Transverse colon (tissue), 4 donors: ENCODE results near the gene UBE2U.

Experiments used
- CTCF ChIP-seq, 5 experiments: fragments of 200-600 bp in 3 of 5; fragments of 450-650 bp in 2 of 5; sonication (generic) in 3 of 5; IDR thresholded peaks; 1 replicate in 2 of 5; 2 replicates in 3 of 5; pipeline ENCODE4 v1.5.1; 2016 to 2017; ENCODE audit warnings: antibody characterized with exemption in 5 of 5, inconsistent platforms in 3 of 5, mild to moderate bottlenecking in 2 of 5, moderate library complexity in 1 of 5
- POLR2AphosphoS5 ChIP-seq, 3 donors: sonication (generic); formaldehyde crosslinking; IDR thresholded peaks; one replicate each; pipeline ENCODE4 v1.6.1; 2016; ENCODE audit warnings: antibody characterized with exemption in 3 of 3

DNA sequence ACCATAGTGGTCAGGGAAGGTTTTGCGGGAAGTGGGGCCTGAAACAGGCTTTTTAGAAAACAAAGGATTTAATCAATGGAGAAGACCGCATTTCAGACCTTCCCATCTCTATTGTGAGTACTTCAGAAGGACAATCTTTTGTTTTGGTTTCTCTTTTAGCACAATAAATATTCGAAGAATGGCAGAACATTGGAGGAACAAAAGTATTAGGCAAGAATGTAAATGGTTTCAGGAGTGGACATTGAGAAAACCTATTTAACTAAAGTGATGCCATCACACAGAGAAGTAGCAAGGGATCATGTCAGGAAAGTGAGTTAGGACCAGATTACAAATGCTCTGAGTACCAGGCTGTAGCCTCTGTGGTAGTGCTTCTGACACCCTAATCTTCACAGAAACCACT lies 26.8 kb upstream of the UBE2U start:
- TF ChIP-seq POLR2AphosphoS5 (IDR thresholded peaks at IDR 0.05) (no peak), CTCF (IDR thresholded peaks at IDR 0.05) (no peak)
